ENCODE measurements around the gene PNPT1.
"Not testable (repeated sequence)": the region's sequence is repeated elsewhere in the genome, so short reads cannot be mapped to it uniquely, and the experiment has no call there.

PNPT1 gene

GRCh38 chr2:55693181-55694125 lies at the start of gene PNPT1:
TSS of gene PNPT1 (minus strand) at chr2:55693844. CDS start at chr2:55693823, 21 bp downstream.
- DNase-seq (ENCODE audit: low read depth) = peak; percentile 96

- peak; percentile 8 for DNase-seq (ENCODE audit: low read depth)
Measured at GRCh38 chr2:55742996-55743395, 49.4 kb upstream of the PNPT1 start.

- DNase-seq (ENCODE audit: low read depth) = not testable (repeated sequence)
Measured at GRCh38 chr2:55736019-55736536, 42.4 kb upstream of the PNPT1 start.

DNA sequence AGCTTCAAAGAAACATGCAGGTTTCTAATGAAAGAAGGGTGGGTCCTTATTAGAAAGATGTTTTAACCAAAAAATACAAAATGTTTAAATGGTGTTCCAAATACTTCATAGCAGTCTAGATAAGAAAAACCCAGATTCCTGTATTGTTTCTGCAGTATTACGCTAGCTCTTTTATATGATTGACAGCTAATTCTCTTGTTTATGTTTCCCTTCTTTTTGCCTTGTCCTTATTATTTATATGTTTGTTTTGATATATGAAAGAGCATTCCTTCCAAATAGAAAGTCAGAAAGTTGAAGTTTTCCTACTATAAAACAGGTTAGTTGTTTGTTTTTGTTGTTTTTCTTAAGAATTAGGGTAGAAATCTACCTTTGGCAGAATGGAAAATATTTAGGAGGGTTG lies 41.1 kb upstream of the PNPT1 start:
- DNase-seq (ENCODE audit: low read depth) = no peak

GRCh38 chr2:55733335-55733734 lies 39.7 kb upstream of the PNPT1 start:
- DNase-seq (ENCODE audit: low read depth) = no peak

DNA sequence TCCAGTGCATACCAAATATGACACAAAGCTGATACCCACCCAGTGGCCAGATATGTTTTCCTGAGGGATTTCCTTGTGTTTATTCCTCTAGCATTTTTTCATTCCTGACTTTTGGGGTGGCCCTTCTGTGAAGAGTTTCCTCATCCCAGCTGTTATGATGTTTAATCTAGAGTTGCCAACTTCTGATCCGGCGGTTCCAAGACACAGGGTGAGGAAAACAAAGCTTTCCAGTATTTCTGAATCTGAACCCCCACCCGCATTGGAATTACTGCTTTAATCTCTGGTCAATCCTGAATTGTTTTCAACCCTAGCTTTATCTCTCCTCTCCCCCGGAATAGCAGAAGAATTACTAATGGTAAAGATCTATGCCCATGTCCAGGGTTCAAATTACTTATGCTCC lies 39.2 kb upstream of the PNPT1 start:
- DNase-seq (ENCODE audit: low read depth) = no peak

- DNase-seq (ENCODE audit: low read depth) = no peak
Measured at GRCh38 chr2:55729136-55729685, 35.6 kb upstream of the PNPT1 start.

DNA sequence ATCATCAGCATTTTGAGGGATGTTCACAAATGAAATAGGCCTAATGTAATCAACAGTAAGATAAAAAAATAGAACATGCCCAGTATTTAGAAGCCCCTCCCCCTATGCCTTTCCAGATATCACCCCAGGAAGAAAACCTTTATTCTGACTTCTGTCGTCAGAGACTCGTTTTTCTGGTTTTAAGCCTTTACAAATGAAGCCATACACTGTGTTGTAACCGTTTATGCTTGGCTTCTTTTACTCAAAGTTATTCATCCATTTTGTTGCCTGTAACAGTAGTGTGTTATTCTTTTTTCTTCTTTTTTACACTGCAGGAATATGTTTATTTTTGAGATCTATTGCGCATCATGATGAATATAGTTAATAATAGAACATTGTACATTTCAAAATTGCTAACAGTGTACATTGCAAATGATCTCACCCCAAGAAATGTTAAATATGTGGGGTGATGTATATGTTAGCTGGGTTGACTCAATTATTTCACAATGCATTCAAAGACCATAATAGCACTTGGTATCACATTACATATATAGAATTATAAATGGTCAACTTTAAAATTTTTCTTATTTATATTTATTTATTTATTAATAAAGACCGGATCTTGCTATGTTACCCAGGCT lies 28.1 kb upstream of the PNPT1 start:
- peak; percentile 77 for DNase-seq (ENCODE audit: low read depth)

- no peak for DNase-seq (ENCODE audit: low read depth)
Measured at GRCh38 chr2:55720417-55720816, 26.8 kb upstream of the PNPT1 start.

DNA sequence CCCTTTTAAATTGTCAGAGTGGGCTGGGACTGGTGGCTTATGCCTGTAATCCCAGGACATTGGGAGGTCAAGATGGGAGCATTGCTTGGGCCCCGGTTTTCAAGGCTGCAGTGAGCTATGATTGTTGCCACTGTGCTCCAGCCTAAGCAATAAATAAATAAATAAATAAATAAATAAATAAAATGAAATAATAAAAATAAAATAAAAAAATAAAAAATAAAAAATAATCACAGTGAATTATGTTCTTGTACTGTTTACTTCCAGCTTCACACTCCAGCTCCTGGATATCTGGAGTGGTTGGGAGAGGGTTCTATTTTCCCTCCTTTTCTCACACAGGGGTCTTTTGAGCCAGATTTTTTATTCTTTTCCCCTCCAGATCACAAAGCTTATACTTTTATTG lies 26.2 kb upstream of the PNPT1 start:
- no peak for DNase-seq (ENCODE audit: low read depth)

DNA sequence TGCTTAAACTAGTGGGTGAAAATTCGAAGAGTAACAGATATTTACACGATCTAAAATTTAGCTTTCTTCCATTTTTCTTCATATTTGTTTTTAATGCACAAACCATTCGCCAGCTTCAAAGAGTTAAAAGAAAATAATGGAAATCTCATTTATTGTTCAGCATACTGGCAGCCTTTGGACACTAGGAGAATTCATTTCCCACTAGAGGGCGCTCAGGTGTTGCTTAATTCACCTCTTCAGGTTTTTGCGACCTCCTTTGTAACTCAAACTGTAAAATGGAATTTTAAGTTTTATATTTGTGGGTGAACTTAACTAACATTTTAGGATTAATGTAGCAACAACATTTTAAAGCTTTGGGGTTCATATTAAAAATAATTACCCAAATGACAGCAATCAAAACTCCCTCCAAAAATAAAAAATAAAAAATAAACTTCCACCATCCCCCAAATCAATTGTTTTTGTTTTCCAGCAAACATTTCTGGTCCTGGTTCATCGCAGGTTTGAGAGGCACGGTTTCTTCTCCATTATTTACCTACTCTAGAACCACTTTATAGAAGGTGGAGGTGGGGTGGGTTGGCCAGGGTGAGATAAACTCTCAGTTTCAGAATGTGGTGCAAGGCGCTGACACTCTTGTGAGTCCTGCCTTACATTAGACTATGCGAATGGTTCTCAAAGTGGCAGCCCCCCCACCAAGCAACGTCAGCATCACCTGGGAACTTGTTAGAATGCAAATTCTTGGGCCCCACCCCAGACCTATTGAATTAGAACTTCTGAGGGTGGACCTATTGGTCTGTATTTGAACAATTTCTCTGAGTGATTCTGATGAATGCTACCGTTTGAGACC lies 24.7 kb upstream of the PNPT1 start:
- peak; percentile 82 for DNase-seq (ENCODE audit: low read depth)

DNA sequence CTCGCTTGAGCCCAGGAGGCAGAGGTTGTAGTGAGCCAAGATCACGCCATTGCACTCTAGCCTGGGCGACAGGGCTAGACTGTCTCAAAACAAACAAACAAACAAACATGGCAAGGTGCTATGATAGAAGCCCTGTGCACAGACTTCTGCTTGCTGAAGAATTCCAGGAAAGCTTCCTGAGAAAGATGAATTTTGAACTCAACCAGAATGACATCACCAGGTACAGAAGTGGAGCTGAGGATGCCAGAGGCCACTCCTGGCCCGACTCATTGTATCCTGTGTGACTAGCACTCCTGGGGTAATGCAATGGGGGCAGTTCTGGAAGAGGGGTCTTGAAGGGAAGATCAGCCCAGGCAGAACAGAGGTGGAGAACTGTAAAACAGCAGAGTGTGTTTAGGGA lies 22.0 kb upstream of the PNPT1 start:
- DNase-seq (ENCODE audit: low read depth) = no peak

- not testable (repeated sequence) for DNase-seq (ENCODE audit: low read depth)
Measured at GRCh38 chr2:55715178-55715577, 21.5 kb upstream of the PNPT1 start.

DNA sequence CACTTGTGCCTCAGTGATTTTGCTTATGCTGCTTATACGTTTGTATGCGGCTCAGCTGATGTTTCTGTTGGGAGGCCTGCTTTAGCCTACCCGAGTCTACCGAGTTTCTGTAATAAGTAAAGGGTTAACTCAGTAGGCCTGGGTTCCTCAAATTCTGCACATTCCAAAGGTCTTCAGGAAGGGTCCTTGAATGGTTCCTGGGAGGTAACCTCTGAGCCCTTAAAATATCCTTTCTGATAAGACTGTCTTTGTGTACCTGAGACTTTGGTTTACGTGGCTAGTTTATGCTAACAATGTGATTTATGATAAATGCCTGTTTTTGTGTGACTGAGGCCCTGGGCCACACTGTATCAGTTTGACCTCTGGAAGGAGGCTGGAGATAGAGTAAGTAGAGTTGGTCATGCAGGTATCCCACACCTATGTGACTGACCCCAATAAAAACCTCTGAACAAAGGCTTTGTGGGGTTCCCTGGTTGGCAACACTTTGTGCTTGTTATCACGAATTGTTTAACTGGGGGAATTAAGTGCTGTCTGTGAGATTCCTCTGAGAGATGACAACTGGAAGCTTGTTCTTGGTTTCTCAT lies 18.9 kb upstream of the PNPT1 start:
- DNase-seq (ENCODE audit: low read depth) = no peak

DNA sequence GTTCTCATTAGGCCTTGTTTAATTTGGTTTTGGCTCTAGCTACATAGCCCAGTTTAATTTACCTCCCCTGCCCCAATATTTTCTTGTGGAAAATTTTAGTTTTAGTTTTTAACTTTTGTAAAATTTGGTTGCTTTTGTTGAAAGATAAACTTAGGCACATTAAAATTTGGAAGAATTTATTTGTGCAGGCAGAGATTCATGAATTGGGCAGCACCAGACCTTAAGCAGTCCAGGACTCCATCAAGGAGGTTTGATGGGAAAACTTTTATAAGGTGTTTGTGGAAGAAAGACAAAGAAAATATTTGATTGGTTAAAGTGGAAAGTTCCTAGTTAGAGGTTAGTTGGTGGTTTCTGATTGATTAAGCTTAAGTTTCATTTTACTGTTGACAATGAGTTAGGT lies 16.4 kb upstream of the PNPT1 start:
- DNase-seq (ENCODE audit: low read depth) = no peak

DNA sequence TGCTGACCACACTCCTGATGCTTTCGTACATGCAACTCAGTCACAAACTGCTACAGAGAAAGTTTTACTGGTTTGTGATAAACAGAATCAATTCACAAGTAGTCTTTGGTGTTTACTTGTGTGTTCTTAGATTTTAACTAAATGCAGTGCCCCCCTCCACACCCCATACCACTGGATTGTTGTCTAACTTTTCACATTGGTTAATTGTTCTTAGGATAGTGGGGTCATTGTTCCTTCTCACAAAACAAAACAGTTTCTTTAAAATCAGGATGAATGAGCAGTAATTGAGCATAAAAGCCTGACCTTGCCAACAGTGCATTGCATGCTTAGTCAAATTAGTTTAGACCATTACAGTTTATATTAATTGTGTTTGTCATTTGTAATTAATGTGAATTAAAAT lies 14.1 kb upstream of the PNPT1 start:
- DNase-seq (ENCODE audit: low read depth) = no peak

GRCh38 chr2:55706258-55706657 lies 12.6 kb upstream of the PNPT1 start:
- DNase-seq (ENCODE audit: low read depth) = not testable (repeated sequence)

- no peak for DNase-seq (ENCODE audit: low read depth)
Measured at GRCh38 chr2:55705027-55705653, 11.5 kb upstream of the PNPT1 start.

DNA sequence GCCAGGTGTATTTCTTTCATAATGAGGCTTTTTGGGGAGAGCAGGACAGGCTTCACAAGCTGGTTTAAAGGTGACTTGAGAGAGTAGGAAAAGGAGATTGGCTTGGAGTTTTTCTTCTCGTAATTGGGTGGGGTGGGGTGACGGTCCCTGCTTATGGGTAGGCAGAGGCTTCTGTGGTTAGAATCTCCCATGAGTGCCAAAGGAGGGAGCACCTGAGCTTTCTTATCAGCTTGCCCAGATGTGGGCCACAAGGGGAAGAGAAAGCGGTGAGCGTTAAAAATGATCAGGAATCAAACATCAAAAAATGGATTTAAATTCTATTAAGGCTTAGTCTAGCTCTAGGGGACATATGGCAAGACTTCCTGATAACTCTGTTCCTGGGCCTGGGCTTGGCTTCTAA lies 9.7 kb upstream of the PNPT1 start:
- no peak for DNase-seq (ENCODE audit: low read depth)

DNA sequence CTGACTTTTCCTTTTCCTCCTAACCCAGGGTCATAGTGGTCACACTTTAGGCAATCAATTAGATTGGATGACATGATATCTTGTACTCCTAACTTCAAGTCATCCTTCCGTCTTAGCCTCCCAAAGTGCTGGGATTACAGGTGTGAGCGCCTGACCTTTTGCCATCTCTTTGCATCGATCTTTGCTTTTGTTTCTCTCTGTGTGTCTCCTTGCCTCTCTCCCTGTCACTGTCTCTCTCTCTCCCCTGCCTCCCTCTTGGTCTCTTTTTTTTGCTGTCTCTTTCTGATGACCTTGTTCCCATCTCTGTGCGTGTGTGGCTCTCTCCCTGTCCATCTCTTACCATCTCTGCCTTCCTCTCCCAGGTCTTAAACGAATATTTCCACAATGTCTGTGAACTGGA lies 904 bp downstream of the PNPT1 start:
- DNase-seq (ENCODE audit: low read depth) = peak; percentile 3

GRCh38 chr2:55672630-55673029 lies 21.0 kb downstream of the PNPT1 start:
- DNase-seq (ENCODE audit: low read depth) = no peak
